K562 (cell line): ENCODE measurements around the gene INTS6L.

Source experiments
- MXI1 ChIP-seq: IDR thresholded peaks from 2 replicates; pipeline ENCODE4 v1.6.1; 2011; ENCODE audit warnings: low read depth, mild to moderate bottlenecking, improper control_type of control experiment, low read length
- SP2 ChIP-seq: IDR thresholded peaks from 2 replicates; pipeline ENCODE4 v1.6.1; 2011; ENCODE audit warnings: mild to moderate bottlenecking, low read depth, low read length, moderate library complexity; ENCODE audit not compliant: poor library complexity, severe bottlenecking; ENCODE audit errors: extremely low read depth

DNA sequence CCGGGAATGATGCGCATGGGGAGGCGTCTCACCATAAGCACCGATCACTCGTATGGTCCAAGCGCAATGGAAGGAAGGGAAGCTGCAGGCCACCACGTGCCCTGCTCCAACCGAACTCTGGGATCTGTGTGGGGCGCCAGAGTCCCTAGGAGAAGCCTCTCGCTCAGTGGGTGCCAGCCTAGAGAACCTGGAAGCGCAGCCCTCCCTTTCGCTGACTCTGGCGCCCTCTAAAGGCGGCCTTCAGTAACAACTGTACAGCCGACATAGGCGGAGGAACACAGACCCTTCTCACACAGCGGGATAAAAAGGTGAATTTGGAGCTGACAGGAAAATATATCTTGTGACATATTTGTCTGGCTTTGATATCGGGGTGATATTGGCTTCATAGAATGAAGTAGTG, 76.0 kb downstream of the INTS6L start:
- TF ChIP-seq MXI1 (no peak), SP2 (no peak)
